Caco-2 (cell line): ENCODE data around the gene RNF10. TPM values are rescaled to one million over a fixed set of nuclear protein-coding genes. Genes with fewer than 3 reads are reported as not detected.

ENCODE experiments used
- BruUV-seq: library from RNA; stranded (reverse); fragments of 400-500 nt; replicated peaks from 2 replicates; lab custom pipeline; 2021; lab: Mats Ljungman, UMichigan
- CTCF ChIA-PET: fragments of 300-600 bp; sonication (Branson Sonifier 250); formaldehyde crosslinking; loops from one replicate; lab custom pipeline; 2022; ENCODE audit warnings: antibody characterized with exemption; lab: Charles Lee
- POLR2A ChIA-PET: fragments of 300-600 bp; sonication (Branson Sonifier 250); formaldehyde crosslinking; loops from one replicate; lab custom pipeline; 2022; ENCODE audit warnings: antibody characterized with exemption; lab: Charles Lee
- DNase-seq, 2 experiments: peaks; one replicate each; pipeline versions ENCODE4 v3.0.0 to v3.0.0-alpha.2; 2020 to 2022
- H3K27me3 ChIP-seq: replicated peaks from 2 replicates; pipeline ENCODE4 v1.6.0; 2011; ENCODE audit warnings: low read length; ENCODE audit not compliant: control insufficient read depth, insufficient read depth
- H3K36me3 ChIP-seq: 2 replicates; pipeline ENCODE4 v1.5.1; 2011; ENCODE audit warnings: low read length; ENCODE audit not compliant: control insufficient read depth, insufficient read depth
- H3K4me1 ChIP-seq: fragments of 250-450 bp; sonication (Bioruptor Pico); 2 replicates; pipeline ENCODE4 v1.5.1; 2020; ENCODE audit warnings: mild to moderate bottlenecking
- H3K4me3 ChIP-seq: 2 replicates; pipeline ENCODE4 v1.5.1; 2011; ENCODE audit warnings: low read depth, mild to moderate bottlenecking, control low read depth, low read length
- H3K9me3 ChIP-seq: fragments of 250-450 bp; sonication (Bioruptor Pico); 2 replicates; pipeline ENCODE4 v1.5.1; 2020; ENCODE audit warnings: mild to moderate bottlenecking, moderate library complexity
- H3K27ac Mint-ChIP-seq: one replicate; pipeline ENCODE4 v1.8.0; 2022; ENCODE audit warnings: mixed read lengths; ENCODE audit not compliant: unreplicated experiment
- H3K27me3 Mint-ChIP-seq: one replicate; pipeline ENCODE4 v1.8.0; 2022; ENCODE audit warnings: mixed read lengths; ENCODE audit not compliant: insufficient read depth, unreplicated experiment
- H3K36me3 Mint-ChIP-seq: one replicate; pipeline ENCODE4 v1.8.0; 2022; ENCODE audit warnings: mild to moderate bottlenecking, mixed read lengths; ENCODE audit not compliant: insufficient read depth, unreplicated experiment
- H3K4me1 Mint-ChIP-seq: one replicate; pipeline ENCODE4 v1.8.0; 2022; ENCODE audit warnings: low read depth, mixed read lengths; ENCODE audit not compliant: unreplicated experiment
- H3K4me3 Mint-ChIP-seq: one replicate; pipeline ENCODE4 v1.8.0; 2022; ENCODE audit warnings: mild to moderate bottlenecking, moderate library complexity, mixed read lengths; ENCODE audit not compliant: unreplicated experiment
- H3K9me3 Mint-ChIP-seq: one replicate; pipeline ENCODE4 v1.8.0; 2022; ENCODE audit warnings: mixed read lengths; ENCODE audit not compliant: unreplicated experiment
- CTCF ChIP-seq, 2 experiments: fragments of 200-600 bp in 1 of 2; IDR thresholded peaks; 1 replicate in 1 of 2; 2 replicates in 1 of 2; pipeline versions ENCODE4 v1.5.1 to v1.8.0; 2011 to 2022; ENCODE audit warnings: antibody characterized with exemption in 1 of 2, control low read depth in 1 of 2, inconsistent platforms in 1 of 2, low read depth in 1 of 2, low read length in 1 of 2, mild to moderate bottlenecking in 1 of 2, moderate library complexity in 1 of 2; ENCODE audit not compliant: insufficient read depth in 1 of 2, severe bottlenecking in 1 of 2, unreplicated experiment in 1 of 2
- intact Hi-C: fragments of 100-400 bp; cut with micrococcal nuclease; formaldehyde crosslinking; loops from one replicate; pipeline ENCODE4 v1.10.0; 2022; ENCODE audit not compliant: unreplicated experiment
- total RNA-seq: library from RNA; stranded (reverse); gene quantifications from 2 replicates; pipeline ENCODE4 v1.2.3, GENCODE V29; 2022

The RNF10 gene
- total RNA-seq, 1 experiment from 2014 or later: 133 TPM

GRCh38 chr12:120580787-120581723 is 46.9 kb downstream of the RNF10 start, which contains the start of gene POP5:
POP5 (minus strand) TSS chr12:120581402; CDS start chr12:120581362, 40 bp downstream.
- peak within 1 kb of the TSS; percentile 99 for H3K4me3 Mint-ChIP-seq
- peak; percentile 96 to 97 for DNase-seq
- TSS peak; percentile 75 for BruUV-seq
- Histone ChIP-seq H3K4me1 (no peaks in the 10 kb centered on the region), H3K36me3 (peaks cover 3% of the 10 kb centered on the region), H3K4me3 (peak within 1 kb of the TSS; percentile 86), H3K9me3 (no peaks in the 10 kb centered on the region), H3K27me3 (no peaks in the 10 kb centered on the region)
- H3K27me3 Mint-ChIP-seq: no peaks in the 10 kb centered on the region
- CTCF ChIA-PET: interaction anchor here (0.6 to 3.6 kb wide), 17 partner anchors 9 to 1054 kb away, joined by 3 to 37 read pairs (median 3); partner anchors contain the start of genes CABP1, COQ5 and DYNLL1
- no peak for TF ChIP-seq CTCF (IDR thresholded peaks at IDR 0.05; ENCODE audit: insufficient read depth in 1 of 2, low read depth in 1 of 2, low read length in 1 of 2, severe bottlenecking in 1 of 2, unreplicated experiment in 1 of 2)
- peaks cover 51% of the 10 kb centered on the region for H3K36me3 Mint-ChIP-seq
- intact Hi-C loops: loop anchor here (1.0 to 5.0 kb wide), 8 partner anchors 10 to 531 kb away; partner anchors contain the start of genes ACADS, COQ5, COX6A1 and MLEC
- POLR2A ChIA-PET: interaction anchor here (0.6 to 1.9 kb wide), 18 partner anchors 10 to 403 kb away, joined by 3 to 28 read pairs (median 4); partner anchors contain the start of genes COQ5, DYNLL1, HNF1A and RNU4-1
- peak within 1 kb of the TSS; percentile 96 for H3K27ac Mint-ChIP-seq
- peaks cover 15% of the 10 kb centered on the region for H3K4me1 Mint-ChIP-seq
- H3K9me3 Mint-ChIP-seq: no peaks in the 10 kb centered on the region

- Histone ChIP-seq H3K4me3 (peak overlapping the region; percentile 86), H3K36me3 (peaks cover 2% of the 10 kb centered on the region; the same call in 1 of the 2 replicates), H3K9me3 (no peaks in the 10 kb centered on the region), H3K4me1 (no peaks in the 10 kb centered on the region), H3K27me3 (no peaks in the 10 kb centered on the region)
- Mint-ChIP-seq H3K36me3 (peaks cover 41% of the 10 kb centered on the region), H3K27me3 (no peaks in the 10 kb centered on the region), H3K27ac (peak overlapping the region; percentile 96), H3K4me3 (peak overlapping the region; percentile 99), H3K9me3 (no peaks in the 10 kb centered on the region), H3K4me1 (peaks cover 15% of the 10 kb centered on the region)
- BruUV-seq: no TSS peak
- CTCF ChIA-PET: interaction anchor here (1.1 to 3.6 kb wide), 4 partner anchors 58 to 390 kb away, joined by 3 to 37 read pairs (median 6); partner anchors contain the start of gene CABP1
- DNase-seq: no peak
- intact Hi-C loops: loop anchor here (1.0 to 5.0 kb wide), 10 partner anchors 11 to 530 kb away; partner anchors contain the start of genes ACADS, COQ5, COX6A1 and MLEC
- no peak for TF ChIP-seq CTCF (IDR thresholded peaks at IDR 0.05; ENCODE audit: insufficient read depth in 1 of 2, low read depth in 1 of 2, low read length in 1 of 2, severe bottlenecking in 1 of 2, unreplicated experiment in 1 of 2)
- POLR2A ChIA-PET: interaction anchor here (0.8 to 1.7 kb wide), 3 partner anchors 86 to 260 kb away, joined by 5 to 17 read pairs (median 5); partner anchors contain the start of genes DYNLL1 and SRSF9
Measured at GRCh38 chr12:120581998-120582397, 47.8 kb downstream of the RNF10 start.
